Measurements from ENCODE around the gene HOXB3. TPM values are rescaled to one million over a fixed set of nuclear protein-coding genes. Genes with fewer than 3 reads are reported as not detected.
A peak's percentile ranks its signal among the peaks of the same experiment; 100 is the strongest.

HOXB3 gene
- total RNA-seq, 4 donors from 2014 or later, result 10.8 to 34.9 (median 28.7) TPM

DNA sequence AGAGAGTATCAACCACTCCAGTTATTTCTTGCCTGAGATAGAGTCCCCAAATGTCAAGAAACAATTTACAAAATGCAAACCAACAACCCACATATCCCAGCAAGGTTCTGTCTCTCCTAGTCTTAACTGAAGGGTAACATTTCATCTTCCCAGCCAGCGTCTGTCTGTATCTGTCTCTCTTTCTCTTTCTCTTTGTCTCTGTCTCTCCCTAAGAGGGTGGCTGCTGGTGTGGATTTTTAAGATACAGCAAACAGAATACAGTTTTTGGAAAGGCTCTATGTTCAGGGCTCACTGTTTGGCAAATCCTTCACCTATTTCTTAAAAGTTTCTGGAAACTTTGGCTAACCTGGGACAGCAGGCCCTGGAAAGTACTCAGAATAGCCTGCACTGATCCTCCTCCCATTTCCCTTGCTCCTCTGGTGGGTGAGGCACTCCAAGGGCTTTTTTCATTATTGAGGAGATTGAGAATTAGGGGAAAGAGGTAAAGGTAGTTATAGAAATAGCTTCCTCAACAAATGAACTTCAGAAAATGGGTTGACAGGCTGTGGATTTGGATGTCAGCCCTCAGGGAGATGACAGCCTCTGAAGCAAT lies 18.1 kb downstream of the HOXB3 start:
- DNase-seq (ENCODE audit: extremely low spot score), result no peak
- WGBS, result 31% methylated on average over 1 of the region's 1 CpG
- Histone ChIP-seq H3K4me1 (peaks cover 44 to 100% (median 98%) of the 10 kb centered on the region in 4 donors), H3K9me3 (no peaks in the 10 kb centered on the region), H3K4me3 (peak overlapping the region; percentile 41 to 90 (median 77)), H3K36me3 (no peaks in the 10 kb centered on the region), H3K27me3 (no peaks in the 10 kb centered on the region), H3K27ac (replicated peaks in 1 of 4) (peak overlapping the region; percentile 91 to 97 (median 96))
- TF ChIP-seq POLR2AphosphoS5 (IDR thresholded peaks at IDR 0.05), result peak in 1 of 2 donors; percentile 10
- TF ChIP-seq, protein P1, sequence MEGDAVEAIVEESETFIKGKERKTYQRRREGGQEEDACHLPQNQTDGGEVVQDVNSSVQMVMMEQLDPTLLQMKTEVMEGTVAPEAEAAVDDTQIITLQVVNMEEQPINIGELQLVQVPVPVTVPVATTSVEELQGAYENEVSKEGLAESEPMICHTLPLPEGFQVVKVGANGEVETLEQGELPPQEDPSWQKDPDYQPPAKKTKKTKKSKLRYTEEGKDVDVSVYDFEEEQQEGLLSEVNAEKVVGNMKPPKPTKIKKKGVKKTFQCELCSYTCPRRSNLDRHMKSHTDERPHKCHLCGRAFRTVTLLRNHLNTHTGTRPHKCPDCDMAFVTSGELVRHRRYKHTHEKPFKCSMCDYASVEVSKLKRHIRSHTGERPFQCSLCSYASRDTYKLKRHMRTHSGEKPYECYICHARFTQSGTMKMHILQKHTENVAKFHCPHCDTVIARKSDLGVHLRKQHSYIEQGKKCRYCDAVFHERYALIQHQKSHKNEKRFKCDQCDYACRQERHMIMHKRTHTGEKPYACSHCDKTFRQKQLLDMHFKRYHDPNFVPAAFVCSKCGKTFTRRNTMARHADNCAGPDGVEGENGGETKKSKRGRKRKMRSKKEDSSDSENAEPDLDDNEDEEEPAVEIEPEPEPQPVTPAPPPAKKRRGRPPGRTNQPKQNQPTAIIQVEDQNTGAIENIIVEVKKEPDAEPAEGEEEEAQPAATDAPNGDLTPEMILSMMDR (IDR thresholded peaks at IDR 0.05), result no peak
- no peak for TF ChIP-seq EP300 (IDR thresholded peaks at IDR 0.05)
- intact Hi-C loops (cut with DNase I), result no loop called here

GRCh38 chr17:48571024-48571818 lies 18.8 kb downstream of the HOXB3 start:
- peak overlapping the region; percentile 41 to 90 (median 77) for H3K4me3 ChIP-seq
- intact Hi-C loops (cut with DNase I), result no loop called here
- H3K27me3 ChIP-seq, result no peaks in the 10 kb centered on the region

GRCh38 chr17:48570325-48571023 lies 19.6 kb downstream of the HOXB3 start:
- no peak for DNase-seq (ENCODE audit: extremely low spot score)
- no peaks in the 10 kb centered on the region for H3K27me3 ChIP-seq

More at GRCh38 chr17:48571024-48571818, 18.8 kb downstream of the HOXB3 start:
- Histone ChIP-seq H3K9me3 (no peaks in the 10 kb centered on the region), H3K27ac (replicated peaks in 1 of 4) (peak overlapping the region; percentile 91 to 97 (median 96)), H3K4me1 (peaks cover 51 to 100% (median 98%) of the 10 kb centered on the region in 4 donors), H3K36me3 (no peaks in the 10 kb centered on the region)
- 26% methylated on average over 26 of the region's 26 CpGs for WGBS
- DNase-seq (ENCODE audit: extremely low spot score), result no peak
- TF ChIP-seq, protein P1 (IDR thresholded peaks at IDR 0.05), result no peak
- TF ChIP-seq POLR2AphosphoS5 (IDR thresholded peaks at IDR 0.05), result peak; percentile 20 to 42
- no peak for TF ChIP-seq POLR2A (IDR thresholded peaks at IDR 0.05; ENCODE audit: low read depth)
- no peak for TF ChIP-seq EP300 (IDR thresholded peaks at IDR 0.05)

GRCh38 chr17:48569674-48570324 lies 20.2 kb downstream of the HOXB3 start:
- no peaks in the 10 kb centered on the region for H3K9me3 ChIP-seq
- peaks cover 55 to 100% (median 98%) of the 10 kb centered on the region in 4 donors for H3K4me1 ChIP-seq
- H3K4me3 ChIP-seq, result peak overlapping the region; percentile 41 to 90 (median 77)
- peak overlapping the region; percentile 91 to 97 (median 96) for H3K27ac ChIP-seq (replicated peaks in 1 of 4)
- no peaks in the 10 kb centered on the region for H3K27me3 ChIP-seq
- H3K36me3 ChIP-seq, result no peaks in the 10 kb centered on the region
- intact Hi-C loops (cut with DNase I), result no loop called here
- TF ChIP-seq EP300 (IDR thresholded peaks at IDR 0.05), result no peak
- TF ChIP-seq, protein P1 (IDR thresholded peaks at IDR 0.05), result peak in 2 of 3 experiments; percentile 21 to 33
- DNase-seq (ENCODE audit: extremely low spot score), result no peak
- WGBS, result 29% methylated on average over 6 of the region's 6 CpGs

More at GRCh38 chr17:48570325-48571023, 19.6 kb downstream of the HOXB3 start:
- 23% methylated on average over 11 of the region's 19 CpGs for whole genome bisulfite sequencing
- TF ChIP-seq, protein P1 (IDR thresholded peaks at IDR 0.05), result no peak
- TF ChIP-seq POLR2A (IDR thresholded peaks at IDR 0.05; ENCODE audit: low read depth), result no peak
- no peak for TF ChIP-seq EP300 (IDR thresholded peaks at IDR 0.05)
- peak; percentile 11 to 49 for TF ChIP-seq POLR2AphosphoS5 (IDR thresholded peaks at IDR 0.05)
- H3K36me3 ChIP-seq, result no peaks in the 10 kb centered on the region
- H3K27ac ChIP-seq (replicated peaks in 1 of 4), result peak overlapping the region; percentile 91 to 97 (median 96)
- intact Hi-C loops (cut with DNase I), result no loop called here
- H3K9me3 ChIP-seq, result no peaks in the 10 kb centered on the region
- H3K4me3 ChIP-seq, result peak overlapping the region; percentile 41 to 90 (median 77)
- H3K4me1 ChIP-seq, result peaks cover 51 to 100% (median 98%) of the 10 kb centered on the region in 4 donors
